Activated T-cell treated with anti-CD3 and anti-CD28 coated beads for 1 hour (primary cell): ENCODE results near the gene ARID3A.
A peak's percentile ranks its signal among the peaks of the same experiment; 100 is the strongest.
"Not testable (repeated sequence)": the region's sequence is repeated elsewhere in the genome, so short reads cannot be mapped to it uniquely, and the experiment has no call there.

Source experiments
- DNase-seq: peaks from one replicate; pipeline ENCODE4 v3.0.0-alpha.2; 2020; ENCODE audit warnings: low read depth

ARID3A gene

GRCh38 chr19:925526-926322 is at the start of gene ARID3A:
ARID3A (plus strand) TSS chr19:926035; CDS start chr19:929529, 3,494 bp downstream.
- DNase-seq: peak; percentile 66

GRCh38 chr19:876089-876488 is 49.7 kb upstream of the ARID3A start:
- no peak for DNase-seq

- DNase-seq: no peak
Observed at GRCh38 chr19:876780-877314, 49.0 kb upstream of the ARID3A start.

GRCh38 chr19:877992-878660 is 47.7 kb upstream of the ARID3A start:
- not testable (repeated sequence) for DNase-seq

GRCh38 chr19:878751-879561 is 46.9 kb upstream of the ARID3A start:
- DNase-seq: not testable (repeated sequence)

- DNase-seq: no peak
Observed at GRCh38 chr19:879711-880438, 46.0 kb upstream of the ARID3A start.

GRCh38 chr19:881385-882071 is 44.3 kb upstream of the ARID3A start:
- no peak for DNase-seq

GRCh38 chr19:882871-883497 is 42.9 kb upstream of the ARID3A start:
- DNase-seq: no peak

GRCh38 chr19:883661-884211 is 42.1 kb upstream of the ARID3A start:
- DNase-seq: no peak

- DNase-seq: no peak
Observed at GRCh38 chr19:884420-885211, 41.2 kb upstream of the ARID3A start.

- DNase-seq: no peak
Observed at GRCh38 chr19:885536-886224, 40.2 kb upstream of the ARID3A start.

- no peak for DNase-seq
Observed at GRCh38 chr19:887072-887471, 38.8 kb upstream of the ARID3A start.

- no peak for DNase-seq
Observed at GRCh38 chr19:887599-887998, 38.2 kb upstream of the ARID3A start.

GRCh38 chr19:888581-889385 is 37.1 kb upstream of the ARID3A start:
- peak; percentile 52 for DNase-seq

GRCh38 chr19:889662-890295 is 36.1 kb upstream of the ARID3A start:
- no peak for DNase-seq

- no peak for DNase-seq
Observed at GRCh38 chr19:890831-891230, 35.0 kb upstream of the ARID3A start.

GRCh38 chr19:891421-892200 is 34.2 kb upstream of the ARID3A start:
- DNase-seq: not testable (repeated sequence)
